K562 (cell line): Measurements from ENCODE around the gene GABRQ. TPM values are rescaled to one million over a fixed set of nuclear protein-coding genes. Genes with fewer than 3 reads are reported as not detected.
A peak's percentile ranks its signal among the peaks of the same experiment; 100 is the strongest.

ENCODE experiments used
- DPF2 ChIP-seq: fragments of 450-650 bp; IDR thresholded peaks from 2 replicates; pipeline ENCODE4 v1.6.1; 2016
- EGR1 ChIP-seq: fragments of 450-650 bp; conservative IDR thresholded peaks from 2 replicates; pipeline ENCODE4 v1.6.1; 2017; ENCODE audit warnings: mild to moderate bottlenecking
- KAT8 ChIP-seq: fragments of 450-650 bp; IDR thresholded peaks from 2 replicates; pipeline ENCODE4 v1.6.1; 2016; ENCODE audit warnings: low read depth, mild to moderate bottlenecking
- KDM1A ChIP-seq, 2 experiments: fragments of 450-650 bp; IDR thresholded peaks; 2 replicates each; pipeline ENCODE4 v1.6.1; 2016; ENCODE audit warnings: mild to moderate bottlenecking in 2 of 2
- MECOM ChIP-seq: fragments of 250-450 bp; sonication (Bioruptor Pico); IDR thresholded peaks from 2 replicates; pipeline ENCODE4 v1.8.0; 2022; ENCODE audit warnings: inconsistent platforms
- MED1 ChIP-seq: sonication (generic); formaldehyde crosslinking; IDR thresholded peaks from 2 replicates; pipeline ENCODE4 v1.8.1; 2023; ENCODE audit warnings: missing genetic modification reagents, borderline replicate concordance
- MEF2D ChIP-seq: conservative IDR thresholded peaks from 2 replicates; pipeline ENCODE4 v1.6.1; 2016; ENCODE audit warnings: low read depth, missing genetic modification characterization, missing compliant biosample characterization
- NCOA2 ChIP-seq, 2 experiments: fragments of 450-650 bp; IDR thresholded peaks; 2 replicates each; pipeline ENCODE4 v1.6.1; 2018; ENCODE audit warnings: mild to moderate bottlenecking in 2 of 2, moderate library complexity in 1 of 2; ENCODE audit not compliant: partially characterized antibody in 2 of 2
- NELFE ChIP-seq: IDR thresholded peaks from 2 replicates; pipeline ENCODE4 v1.6.1; 2011; ENCODE audit warnings: mild to moderate bottlenecking; ENCODE audit not compliant: insufficient read depth, insufficient read length
- POLR2B ChIP-seq: fragments of 450-650 bp; IDR thresholded peaks from 2 replicates; pipeline ENCODE4 v1.6.1; 2018; ENCODE audit warnings: low read depth; ENCODE audit not compliant: partially characterized antibody
- RFX7 ChIP-seq: fragments of 250-450 bp; sonication (Bioruptor Pico); IDR thresholded peaks from 2 replicates; pipeline ENCODE4 v1.5.1; 2021; ENCODE audit warnings: mild to moderate bottlenecking
- SIX5 ChIP-seq, 2 experiments: IDR thresholded peaks; 2 replicates each; pipeline ENCODE4 v1.6.1; 2011; ENCODE audit warnings: low read length in 2 of 2, borderline replicate concordance in 1 of 2, low read depth in 1 of 2, mild to moderate bottlenecking in 1 of 2, moderate library complexity in 1 of 2; ENCODE audit not compliant: insufficient read depth in 1 of 2
- TCF7 ChIP-seq: sonication (generic); IDR thresholded peaks from 2 replicates; pipeline ENCODE4 v1.6.1; 2016; ENCODE audit warnings: antibody characterized with exemption, borderline replicate concordance
- WHSC1 ChIP-seq: IDR thresholded peaks from one replicate; pipeline ENCODE4 v1.6.1; 2012; ENCODE audit warnings: low read length, control low read depth, inconsistent platforms
- XRCC5 ChIP-seq: fragments of 200-400 bp; formaldehyde crosslinking; IDR thresholded peaks from 2 replicates; pipeline ENCODE4 v1.6.1; 2017; ENCODE audit warnings: low read depth, mild to moderate bottlenecking, low read length
- ZBED1 ChIP-seq: IDR thresholded peaks from 2 replicates; pipeline ENCODE4 v1.6.1; 2014
- ZNF174 ChIP-seq: fragments of 250-450 bp; sonication (Bioruptor Pico); IDR thresholded peaks from 2 replicates; pipeline ENCODE4 v1.4.0; 2020; ENCODE audit warnings: mild to moderate bottlenecking
- ZNF197 ChIP-seq: fragments of 200-800 bp; sonication (Bioruptor generic); IDR thresholded peaks from 2 replicates; pipeline ENCODE4 v1.6.1; 2016; ENCODE audit warnings: low read depth, missing genetic modification characterization, missing compliant biosample characterization
- ZNF41 ChIP-seq: fragments of 250-450 bp; sonication (Bioruptor Pico); conservative IDR thresholded peaks from 2 replicates; pipeline ENCODE4 v1.4.0; 2020; ENCODE audit warnings: mild to moderate bottlenecking
- ZNF431 ChIP-seq: sonication (generic); formaldehyde crosslinking; IDR thresholded peaks from 2 replicates; pipeline ENCODE4 v1.8.0; 2022; ENCODE audit warnings: mild to moderate bottlenecking, missing genetic modification reagents
- polyA plus RNA-seq, 8 experiments: library from polyadenylated mRNA; depleted of rRNA in 4 of 8; stranded (reverse) in 5 of 8; unstranded in 3 of 8; fragments of >200 nt; fragmentation: Nextera tagmentation in 2 of 8; fragmentation: Illumina TruSeq in 1 of 8; extraction: Ambion mirVana in 2 of 8; extraction: Trizol in 1 of 8; gene quantifications; 2 replicates each; pipeline versions ENCODE4 v1.2.1 to v1.2.3, GENCODE V29; 2011 to 2014; ENCODE audit warnings: inconsistent platforms in 1 of 8, missing spikeins in 1 of 8
- total RNA-seq, 7 experiments: library from RNA; depleted of rRNA in 6 of 7; stranded (reverse); fragments of >200 nt in 6 of 7; fragmentation: Illumina TruSeq in 2 of 7; extraction: Trizol in 2 of 7; gene quantifications; 2 replicates each; pipeline versions ENCODE4 v1.2.1 to v1.2.3, GENCODE V29; 2011 to 2021; ENCODE audit warnings: low replicate concordance in 1 of 7
- TF ChIP-seq, protein P1 (sequence below): fragments of 250-450 bp; sonication (Bioruptor Pico); IDR thresholded peaks from 2 replicates; pipeline ENCODE4 v1.8.0; 2021; ENCODE audit warnings: moderate library complexity, mild to moderate bottlenecking, inconsistent platforms

Gene GABRQ
- total and polyA plus RNA-seq, 9 of the 15 experiments (the other 6 are each of a cell fraction or from before 2014, with no cell fraction given): 0.25 to 3.2 (median 1.8) TPM

DNA sequence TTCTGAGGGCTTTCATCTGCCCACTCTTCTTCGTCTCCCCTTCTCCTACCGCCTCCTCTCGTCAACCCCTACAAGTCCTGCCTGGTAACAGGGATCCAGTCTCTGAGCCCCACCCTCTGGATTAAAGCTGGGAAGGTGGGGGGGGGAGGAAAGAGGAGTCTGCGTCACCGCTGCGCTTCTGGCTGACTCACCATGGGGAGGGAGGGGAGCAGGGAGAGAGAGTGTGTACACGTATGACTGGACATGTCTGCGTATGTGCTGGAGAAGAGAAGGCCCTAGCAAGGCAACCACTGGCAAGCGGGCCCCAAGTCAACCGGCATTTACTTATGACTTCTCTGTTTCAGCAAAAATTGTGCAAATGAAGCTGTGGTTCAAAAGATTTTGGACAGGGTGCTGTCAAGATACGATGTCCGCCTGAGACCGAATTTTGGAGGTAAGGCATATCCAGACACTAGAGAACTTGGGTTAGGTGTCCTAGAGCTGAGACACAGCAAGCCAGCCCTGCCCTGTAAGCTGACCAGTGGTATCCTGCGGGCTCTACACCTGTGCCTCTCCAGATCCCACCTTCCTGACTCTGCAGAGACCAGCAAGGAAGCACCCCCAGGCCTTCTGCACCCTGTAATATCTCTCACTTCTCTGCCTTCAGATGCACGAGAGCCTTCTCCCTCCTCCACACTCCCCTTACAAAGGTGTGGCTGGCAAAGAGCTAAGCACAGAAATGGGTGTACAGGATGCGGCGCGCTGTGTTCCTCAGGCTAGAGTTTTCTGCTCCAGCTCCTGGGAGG is 2.5 kb downstream of the GABRQ start (continued):
- TF ChIP-seq TCF7 (no peak), MECOM (no peak), EGR1 (no peak), ZBED1 (no peak), KDM1A (IDR thresholded peaks at IDR 0.05) (no peak), POLR2B (no peak), ZNF41 (no peak), NCOA2 (IDR thresholded peaks at IDR 0.05; ENCODE audit: partially characterized antibody in 2 of 2) (no peak), NELFE (no peak), MEF2D (no peak), SIX5 (IDR thresholded peaks at IDR 0.05; ENCODE audit: borderline replicate concordance in 1 of 2, insufficient read depth in 1 of 2, low read depth in 1 of 2, low read length in 2 of 2) (no peak), XRCC5 (no peak), ZNF197 (no peak), KAT8 (no peak), ZNF174 (CRISPR knock-in tag) (no peak), DPF2 (peak; percentile 64; the same call in 1 of the 2 replicates), WHSC1 (no peak), ZNF431 (CRISPR knock-in tag) (no peak), RFX7 (no peak), MED1 (CRISPR knock-in tag) (no peak)
- TF ChIP-seq, protein P1, sequence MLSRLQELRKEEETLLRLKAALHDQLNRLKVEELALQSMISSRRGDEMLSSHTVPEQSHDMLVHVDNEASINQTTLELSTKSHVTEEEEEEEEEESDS (CRISPR knock-in tag): no peak
